K562 (cell line): ENCODE measurements around the gene SCIN. TPM values are rescaled to one million over a fixed set of nuclear protein-coding genes. Genes with fewer than 3 reads are reported as not detected.
A peak's percentile ranks its signal among the peaks of the same experiment; 100 is the strongest.

Experiments used
- ATAC-seq: fragments of 200-7000 bp; cut with Tn5 transposase; 3 replicates; pipeline ENCODE4 v1.9.1; 2020; ENCODE audit warnings: moderate library complexity
- BruUV-seq: library from RNA; stranded (reverse); fragments of 400-500 nt; replicated peaks from 2 replicates; lab custom pipeline; 2021; lab: Mats Ljungman, UMichigan
- CTCF ChIA-PET: fragments of 300-600 bp; formaldehyde crosslinking; extraction: SDS; loops from one replicate; lab custom pipeline; 2021; ENCODE audit warnings: low intra/inter-chr PET ratio; lab: Yijun Ruan, JAX
- POLR2A ChIA-PET: fragments of 300-600, 350-650 bp; sonication (Branson Sonifier 250); formaldehyde crosslinking; extraction: SDS; loops from one replicate; lab custom pipeline; 2021; ENCODE audit warnings: antibody characterized with exemption, inconsistent platforms; lab: Yijun Ruan, JAX
- DNase-seq, 4 experiments: peaks; one replicate each; pipeline versions ENCODE4 v3.0.0 to v3.0.0-alpha.2; 2011 to 2018; ENCODE audit warnings: low spot score in 3 of 4, mixed read lengths in 3 of 4; ENCODE audit errors: extremely low read depth in 1 of 4
- FAIRE-seq: peaks from 2 replicates; lab custom pipeline; 2011; peaks lifted over from hg19 to GRCh38; lab: Jason Lieb, UNC
- H2AFZ ChIP-seq: 2 replicates; pipeline ENCODE4 v1.6.0; 2011; ENCODE audit warnings: low read depth, low read length, control low read depth, inconsistent platforms
- H3K27ac ChIP-seq: fragments of 200-600 bp; 3 replicates; pipeline ENCODE4 v1.8.0; 2011; ENCODE audit warnings: low read depth, mild to moderate bottlenecking, control low read depth, inconsistent platforms, low read length, moderate library complexity, mixed read lengths; ENCODE audit errors: extremely low read depth
- H3K27me3 ChIP-seq, 2 experiments: fragments of 300-600 bp in 1 of 2; 2 replicates in 1 of 2; 3 replicates in 1 of 2; pipeline versions ENCODE4 v1.6.0 to v1.8.0; 2011; ENCODE audit warnings: inconsistent platforms in 2 of 2, low read length in 2 of 2, mild to moderate bottlenecking in 1 of 2, mixed read lengths in 1 of 2, moderate library complexity in 1 of 2; ENCODE audit not compliant: control insufficient read depth in 2 of 2, insufficient read depth in 2 of 2
- H3K36me3 ChIP-seq: fragments of 300-600 bp; 3 replicates; pipeline ENCODE4 v1.8.0; 2011; ENCODE audit warnings: mild to moderate bottlenecking, low read length, inconsistent platforms; ENCODE audit not compliant: control insufficient read depth, insufficient read depth
- H3K4me1 ChIP-seq, 2 experiments: fragments of 200-600 bp in 1 of 2; replicated peaks in 1 of 2; 2 replicates in 1 of 2; 3 replicates in 1 of 2; pipeline versions ENCODE4 v1.5.1 to v1.8.0; 2011; ENCODE audit warnings: inconsistent platforms in 2 of 2, low read length in 2 of 2, mild to moderate bottlenecking in 1 of 2, mixed read lengths in 1 of 2, moderate library complexity in 1 of 2; ENCODE audit not compliant: control insufficient read depth in 2 of 2, insufficient read depth in 2 of 2
- H3K4me2 ChIP-seq: 2 replicates; pipeline ENCODE4 v1.6.1; 2011; ENCODE audit warnings: low read length, control low read depth, inconsistent platforms, mixed read lengths; ENCODE audit not compliant: insufficient read depth
- H3K4me3 ChIP-seq: fragments of 200-600 bp; sonication (generic), shearing (Covaris generic); 2 replicates; pipeline ENCODE4 v1.5.1; 2016; ENCODE audit warnings: control low read depth, inconsistent platforms
- H3K79me2 ChIP-seq: fragments of 200-600 bp; 3 replicates; pipeline ENCODE4 v1.8.0; 2011; ENCODE audit warnings: low read length, inconsistent platforms; ENCODE audit not compliant: control insufficient read depth, insufficient read depth
- H3K9ac ChIP-seq, 2 experiments: 2 replicates each; pipeline versions ENCODE4 v1.6.0 to v1.6.1; 2011; ENCODE audit warnings: low read depth in 2 of 2, low read length in 2 of 2, control low read depth in 1 of 2, inconsistent platforms in 1 of 2, mild to moderate bottlenecking in 1 of 2, mixed read lengths in 1 of 2; ENCODE audit not compliant: insufficient read depth in 1 of 2
- H3K9me1 ChIP-seq: one replicate; pipeline ENCODE4 v1.6.0; 2011; ENCODE audit warnings: inconsistent platforms, mild to moderate bottlenecking, low read length, moderate library complexity; ENCODE audit not compliant: control insufficient read depth, insufficient read depth
- H3K9me3 ChIP-seq: replicated peaks from 2 replicates; pipeline ENCODE4 v1.5.1; 2011; ENCODE audit warnings: low read depth, low read length, inconsistent platforms; ENCODE audit not compliant: control insufficient read depth, insufficient read depth
- H4K20me1 ChIP-seq: replicated peaks from 2 replicates; pipeline ENCODE4 v1.6.1; 2011; ENCODE audit warnings: low read length, inconsistent platforms, mixed read lengths; ENCODE audit not compliant: control insufficient read depth, insufficient read depth
- BRD4 ChIP-seq: fragments of 200-600 bp; sonication (generic); IDR thresholded peaks from 2 replicates; pipeline ENCODE4 v1.6.1; 2017; ENCODE audit warnings: inconsistent platforms
- CEBPB ChIP-seq: fragments of 450-650 bp; IDR thresholded peaks from 2 replicates; pipeline ENCODE4 v1.6.1; 2016; ENCODE audit warnings: missing genetic modification characterization, missing compliant biosample characterization
- DACH1 ChIP-seq: fragments of 450-650 bp; IDR thresholded peaks from 2 replicates; pipeline ENCODE4 v1.6.1; 2018; ENCODE audit not compliant: partially characterized antibody
- HNRNPLL ChIP-seq: fragments of 200-400 bp; formaldehyde crosslinking; IDR thresholded peaks from 2 replicates; pipeline ENCODE4 v1.6.1; 2017; ENCODE audit warnings: low read length, low read depth, mild to moderate bottlenecking; ENCODE audit not compliant: poor library complexity, severe bottlenecking
- KDM4B ChIP-seq, 2 experiments: fragments of 450-650 bp in 1 of 2; sonication (generic) in 1 of 2; IDR thresholded peaks; 2 replicates each; pipeline ENCODE4 v1.6.1; 2016 to 2017; ENCODE audit warnings: borderline replicate concordance in 2 of 2, antibody characterized with exemption in 1 of 2, low read depth in 1 of 2, mild to moderate bottlenecking in 1 of 2
- SMAD2 ChIP-seq: fragments of 150-350 bp; IDR thresholded peaks from 2 replicates; pipeline ENCODE4 v1.6.1; 2014; ENCODE audit warnings: low read depth, mild to moderate bottlenecking, low read length
- TCF7 ChIP-seq: sonication (generic); IDR thresholded peaks from 2 replicates; pipeline ENCODE4 v1.6.1; 2016; ENCODE audit warnings: antibody characterized with exemption, borderline replicate concordance
- WGBS: fragments of 100-300 bp; shearing (Covaris generic); methylation state at CpG from one replicate; pipeline ENCODE4 v1.1.6; 2016; ENCODE audit warnings: low coverage, mixed read lengths; ENCODE audit not compliant: insufficient coverage; ENCODE audit errors: missing lambda C conversion rate; 5-methylcytosine and 5-hydroxymethylcytosine counted together
- in situ Hi-C: fragments of 300-500 bp; cut with MboI; formaldehyde crosslinking; loops from 4 replicates; pipeline ENCODE4 v1.15.0; 2018; ENCODE audit warnings: inconsistent platforms, mixed read lengths
- intact Hi-C: fragments of 100-400 bp; cut with micrococcal nuclease; formaldehyde crosslinking; loops from 2 replicates; pipeline ENCODE4 v1.14.2; 2022
- polyA plus RNA-seq, 8 experiments: library from polyadenylated mRNA; depleted of rRNA in 4 of 8; stranded (reverse) in 5 of 8; unstranded in 3 of 8; fragments of >200 nt; fragmentation: Nextera tagmentation in 2 of 8; fragmentation: Illumina TruSeq in 1 of 8; extraction: Ambion mirVana in 2 of 8; extraction: Trizol in 1 of 8; gene quantifications; 2 replicates each; pipeline versions ENCODE4 v1.2.1 to v1.2.3, GENCODE V29; 2011 to 2014; ENCODE audit warnings: inconsistent platforms in 1 of 8, missing spikeins in 1 of 8
- total RNA-seq, 7 experiments: library from RNA; depleted of rRNA in 6 of 7; stranded (reverse); fragments of >200 nt in 6 of 7; fragmentation: Illumina TruSeq in 2 of 7; extraction: Trizol in 2 of 7; gene quantifications; 2 replicates each; pipeline versions ENCODE4 v1.2.1 to v1.2.3, GENCODE V29; 2011 to 2021; ENCODE audit warnings: low replicate concordance in 1 of 7

The SCIN gene
- total and polyA plus RNA-seq, 9 of the 15 experiments (the other 6 are each of a cell fraction or from before 2014, with no cell fraction given) = 0.67 to 18.2 (median 10.6) TPM

DNA sequence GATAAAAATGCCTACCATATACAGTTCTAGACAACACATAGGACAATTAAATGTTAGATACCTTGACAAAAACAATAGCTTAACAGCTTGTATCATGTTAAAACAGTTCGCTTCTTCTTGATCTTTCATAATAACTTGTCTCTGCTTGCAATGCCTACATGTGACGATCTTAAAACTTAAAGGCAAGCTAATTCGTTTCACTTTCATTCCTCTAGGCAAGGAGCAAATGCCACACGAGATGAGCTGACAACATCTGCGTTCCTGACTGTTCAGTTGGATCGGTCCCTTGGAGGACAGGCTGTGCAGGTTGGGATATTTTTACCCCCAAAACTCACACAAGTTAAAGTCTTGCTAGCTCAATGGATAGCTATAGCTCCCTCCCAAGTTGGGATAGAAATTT lies 65.3 kb downstream of the SCIN start:
- Histone ChIP-seq H3K4me3 (no peak overlapping the region), H3K4me1 (no peaks in the 10 kb centered on the region; a peak in 2 of 5 replicates)
- DNase-seq (no peak), ATAC-seq (no peak; the same call in 2 of the 3 replicates)
- TF ChIP-seq HNRNPLL = no peak
- TF ChIP-seq KDM4B (IDR thresholded peaks at IDR 0.05; ENCODE audit: borderline replicate concordance in 2 of 2, low read depth in 1 of 2) = no peak
- no peak for TF ChIP-seq CEBPB
- TF ChIP-seq SMAD2 = no peak
- TF ChIP-seq BRD4 = no peak
- no peak for TF ChIP-seq TCF7
- no peak for TF ChIP-seq DACH1
- TF ChIP-seq, all 486 proteins: peak for 0
- intact Hi-C loops = loop anchor here (5.0 kb wide), 2 partner anchors 316 to 481 kb away; no protein-coding TSS in a partner anchor
- FAIRE-seq = peak; percentile 54
- ChIA-PET POLR2A (interaction anchor here (0.8 to 1.6 kb wide), 2 partner anchors 10 to 54 kb away, joined by 4 to 8 read pairs; no protein-coding TSS in a partner anchor), CTCF (interaction anchor here (0.6 kb wide), 1 partner anchor 179 kb away, joined by 6 read pairs; no protein-coding TSS in a partner anchor)
- no peak overlapping the region for H3K4me2 ChIP-seq
- BruUV-seq = no TSS peak
- no peaks in the 10 kb centered on the region for H3K27me3 ChIP-seq
- no peaks in the 10 kb centered on the region for H3K9me3 ChIP-seq
- in situ Hi-C loops = no loop called here
- H3K27ac ChIP-seq = no peak overlapping the region
- H3K79me2 ChIP-seq = no peaks in the 10 kb centered on the region
- no peaks in the 10 kb centered on the region for H4K20me1 ChIP-seq
- H3K9ac ChIP-seq = no peak overlapping the region
- H2AFZ ChIP-seq = peak overlapping the region; percentile 79
- H3K36me3 ChIP-seq = peaks cover 12% of the 10 kb centered on the region; the same call in 2 of the 3 replicates
- no peaks in the 10 kb centered on the region for H3K9me1 ChIP-seq
- 22% methylated on average over 6 of the region's 6 CpGs for WGBS
